Melanocyte of skin (primary cell): ENCODE results near the gene WDR53. TPM values are rescaled to one million over a fixed set of nuclear protein-coding genes. Genes with fewer than 3 reads are reported as not detected.

Experiments
- small RNA-seq, 2 donors: library from RNA; depleted of rRNA; stranded (forward); fragments of <200 nt; gene quantifications; one replicate each; pipeline ENCODE3, GENCODE V24; 2012
- total RNA-seq, 2 donors: library from RNA; depleted of rRNA; stranded (reverse); fragments of >200 nt; gene quantifications; 2 replicates each; pipeline ENCODE4 v1.2.3, GENCODE V29; 2012

WDR53 gene
- total RNA-seq: 1 to 10 TPM; 5.2 to 7.3 TPM

DNA sequence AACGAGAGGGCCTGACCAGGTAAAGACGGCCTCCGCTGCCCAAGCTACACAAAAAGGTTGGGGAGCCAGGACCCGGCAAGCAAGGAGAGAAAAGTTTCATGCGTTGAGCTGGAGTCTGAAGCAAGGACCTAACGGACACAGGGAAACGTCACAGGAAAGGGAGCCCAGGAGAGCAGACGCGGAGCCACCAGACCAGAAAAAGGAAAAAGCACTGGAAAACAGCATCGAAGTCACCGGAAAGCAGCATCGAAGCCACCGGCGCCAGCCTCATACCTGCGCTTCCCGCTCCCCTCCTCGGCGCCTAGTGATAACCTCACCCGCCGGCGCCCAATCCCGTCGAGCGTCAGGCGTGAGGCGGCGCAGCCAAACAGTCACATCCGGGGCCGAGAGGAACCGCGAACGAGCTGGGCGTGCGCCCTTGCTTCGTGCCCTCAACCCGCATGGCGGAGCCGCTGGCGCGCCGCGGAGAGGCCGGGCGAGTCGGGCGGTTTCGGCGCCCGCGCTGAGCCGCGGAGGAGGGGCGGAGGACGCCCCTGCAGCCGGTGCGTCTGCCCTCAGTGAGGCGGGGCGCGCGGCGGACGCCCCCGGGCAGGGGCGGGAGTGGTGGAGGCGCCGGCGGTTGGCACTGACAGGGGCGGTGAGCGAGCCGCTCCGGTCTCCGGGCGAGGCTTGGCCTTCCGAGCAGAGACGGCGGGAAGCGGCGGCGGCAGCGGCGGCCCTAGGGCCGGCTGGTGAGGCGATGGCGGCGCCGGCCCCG is at the start of gene WDR53, which contains the start of gene FBXO45:
Gene WDR53, minus strand, starts transcription at position 309 of the 757 bp plus-strand sequence. CDS start 7,079 bp downstream, outside the sequence.
Gene FBXO45, plus strand, starts transcription at position 415 of the 757 bp plus-strand sequence. Its CDS starts 325 bp downstream, at position 740.

DNA sequence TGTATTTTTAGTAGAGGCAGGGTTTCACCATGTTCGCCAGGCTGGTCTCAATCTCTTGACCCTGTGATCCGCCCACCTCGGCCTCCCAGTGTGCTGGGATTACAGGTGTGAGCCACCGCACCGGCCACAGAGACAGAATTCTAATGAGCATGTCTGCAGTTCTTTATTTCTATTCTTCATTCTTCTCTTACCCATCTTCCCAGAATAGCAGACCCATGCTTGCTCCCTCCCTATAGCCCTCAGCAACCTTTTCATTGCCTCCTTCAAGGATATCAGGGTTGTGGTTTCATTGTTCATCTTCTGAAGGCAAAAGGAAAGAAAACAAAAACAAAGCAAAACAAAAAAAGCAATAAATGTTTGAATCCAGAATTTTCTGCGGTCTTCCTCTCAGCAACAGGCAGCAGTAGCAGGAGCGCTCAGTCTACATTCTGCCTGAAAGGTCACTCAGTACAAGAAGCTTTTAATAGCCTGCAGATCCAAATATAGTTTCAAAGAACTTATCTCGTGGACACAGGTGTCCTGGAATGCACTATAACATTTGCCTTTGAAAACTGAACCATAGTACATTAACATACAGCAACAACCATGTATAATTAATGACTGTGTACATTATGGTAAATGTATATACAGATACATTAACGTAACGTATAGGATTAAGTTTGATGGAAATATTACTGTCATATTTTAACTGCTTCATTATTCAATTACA is 53.3 kb downstream of the WDR53 start, which contains the start of gene SMCO1:
Gene SMCO1, minus strand, starts transcription at position 434 of the 709 bp plus-strand sequence. Its CDS starts 137 bp downstream, at position 297.

Small RNA genes lying within 50 kb of the gene (small RNA-seq; reads per million reads assigned to genes)
- 0 reads per million in 2 donors for gene RPS29P3

Other genes starting within 250 kb of the WDR53 start
- 1 to 10 TPM in 1 of 2 donors, not detected in 1; 1.7 TPM for gene TM4SF19, start 230.2 kb downstream of the WDR53 start, total RNA-seq
- gene UBXN7, start 136.1 kb downstream of the WDR53 start, total RNA-seq: 10 to 100 TPM; 11.7 to 20.6 TPM
- gene RNF168, start 64.8 kb downstream of the WDR53 start, total RNA-seq: 10 to 100 TPM; 12.4 to 16.0 TPM
- not detected for gene SMCO1, start 53.2 kb downstream of the WDR53 start, total RNA-seq
- gene FBXO45, start 106 bp upstream of the WDR53 start, total RNA-seq: 10 to 100 TPM in 1 of 2 donors, 1 to 10 TPM in 1; 6.2 to 11.7 TPM
- 10 to 100 TPM; 10.3 to 16.0 TPM for gene NRROS, start 71.1 kb upstream of the WDR53 start, total RNA-seq
- 1 to 10 TPM; 4.3 to 5.9 TPM for gene CEP19, start 143.7 kb upstream of the WDR53 start, total RNA-seq
- 10 to 100 TPM; 32.6 to 49.9 TPM for gene PIGX, start 143.8 kb upstream of the WDR53 start, total RNA-seq
- gene PAK2, start 171.3 kb upstream of the WDR53 start, total RNA-seq: 10 to 100 TPM; 27.5 to 38.6 TPM